CD4-positive, alpha-beta T cell (primary cell): Measurements from ENCODE around the gene CD36. TPM values are rescaled to one million over a fixed set of nuclear protein-coding genes. Genes with fewer than 3 reads are reported as not detected.

Experiments
- ATAC-seq: fragments of 200-7000 bp; cut with Tn5 transposase; one replicate; pipeline ENCODE4 v1.10.0; 2022; ENCODE audit warnings: mild to moderate bottlenecking; ENCODE audit not compliant: poor library complexity
- CTCF ChIA-PET: fragments of 350-600 bp; sonication (Branson Sonifier 250); formaldehyde crosslinking; loops from one replicate; lab custom pipeline; 2021; ENCODE audit warnings: antibody characterized with exemption, inconsistent platforms; lab: Charles Lee
- POLR2A ChIA-PET: fragments of 350-600 bp; sonication (Branson Sonifier 250); formaldehyde crosslinking; loops from one replicate; lab custom pipeline; 2021; ENCODE audit warnings: antibody characterized with exemption, inconsistent platforms; lab: Charles Lee
- DNase-seq, 14 experiments: peaks; one replicate each; pipeline ENCODE4 v3.0.0-alpha.2; 2013 to 2020; ENCODE audit warnings: mixed read lengths in 2 of 14
- H3K27ac ChIP-seq, 2 donors: one replicate each; pipeline versions ENCODE4 v1.5.1 to v1.7.0; 2013; ENCODE audit warnings: low read length in 2 of 2, low read depth in 1 of 2, mild to moderate bottlenecking in 1 of 2
- H3K27me3 ChIP-seq, 2 experiments: 1 replicate in 1 of 2; 2 replicates in 1 of 2; pipeline versions ENCODE4 v1.6.1 to v1.7.0; 2013; ENCODE audit warnings: low read length in 2 of 2, control low read depth in 1 of 2, mild to moderate bottlenecking in 1 of 2, moderate library complexity in 1 of 2; ENCODE audit not compliant: insufficient read depth in 2 of 2, control insufficient read depth in 1 of 2
- H3K36me3 ChIP-seq: one replicate; pipeline ENCODE4 v1.6.1; 2013; ENCODE audit warnings: low read length, control low read depth; ENCODE audit not compliant: insufficient read depth
- H3K4me1 ChIP-seq: one replicate; pipeline ENCODE4 v1.6.1; 2013; ENCODE audit warnings: low read length, control low read depth; ENCODE audit not compliant: insufficient read depth
- H3K4me3 ChIP-seq: one replicate; pipeline ENCODE4 v1.5.1; 2013; ENCODE audit warnings: mild to moderate bottlenecking, low read length, moderate library complexity
- H3K9me3 ChIP-seq, 2 experiments: 1 replicate in 1 of 2; 2 replicates in 1 of 2; pipeline versions ENCODE4 v1.6.1 to v1.7.0; 2013; ENCODE audit warnings: low read length in 2 of 2, mild to moderate bottlenecking in 2 of 2, control low read depth in 1 of 2, moderate library complexity in 1 of 2; ENCODE audit not compliant: control insufficient read depth in 1 of 2, insufficient read depth in 1 of 2
- H3K27ac Mint-ChIP-seq: one replicate; pipeline ENCODE4 v1.8.0; 2020; ENCODE audit warnings: mixed read lengths
- H3K27me3 Mint-ChIP-seq: one replicate; pipeline ENCODE4 v1.8.0; 2021; ENCODE audit warnings: mixed read lengths
- H3K36me3 Mint-ChIP-seq: one replicate; pipeline ENCODE4 v1.8.0; 2021; ENCODE audit warnings: low read depth, mixed read lengths
- H3K4me1 Mint-ChIP-seq: one replicate; pipeline ENCODE4 v1.8.0; 2021; ENCODE audit warnings: low read depth, mixed read lengths
- H3K4me3 Mint-ChIP-seq: one replicate; pipeline ENCODE4 v1.8.0; 2020; ENCODE audit warnings: mild to moderate bottlenecking, mixed read lengths
- H3K9me3 Mint-ChIP-seq: one replicate; pipeline ENCODE4 v1.8.0; 2020; ENCODE audit warnings: mixed read lengths
- CTCF ChIP-seq: fragments of 200-600 bp; IDR thresholded peaks from one replicate; pipeline ENCODE4 v1.8.0; 2022; ENCODE audit warnings: antibody characterized with exemption, mild to moderate bottlenecking
- intact Hi-C, 2 experiments: fragments of 100-400 bp; cut with DNase I in 1 of 2; cut with micrococcal nuclease in 1 of 2; formaldehyde crosslinking; loops; one replicate each; pipeline versions ENCODE4 v1.15.1 to v1.9.0; 2023 to 2025; cut with DNase I, micrococcal nuclease
- total RNA-seq, 174 experiments: library from RNA in 2 of 174; stranded (reverse) in 2 of 174; gene quantifications; one replicate each; pipeline ENCODE4 v1.2.3 and lab custom pipeline; 2021 to 2026

CD36 gene
- total RNA-seq, 2 experiments from 2014 or later, result 1.4 to 1.7 TPM

- ChIA-PET CTCF (no interaction called here), POLR2A (no interaction called here)
- H3K27me3 ChIP-seq, result no peaks in the 10 kb centered on the region
- peaks cover 0 to 5% of the 10 kb centered on the region in 2 experiments for H3K9me3 ChIP-seq
- TF ChIP-seq CTCF, result no peak
- no peaks in the 10 kb centered on the region for H3K36me3 ChIP-seq
- H3K4me1 Mint-ChIP-seq, result no peaks in the 10 kb centered on the region
- no peaks in the 10 kb centered on the region for H3K9me3 Mint-ChIP-seq
- no peaks in the 10 kb centered on the region for H3K4me1 ChIP-seq
- H3K36me3 Mint-ChIP-seq, result no peaks in the 10 kb centered on the region
- DNase-seq (peak in 1 of 14 experiments; percentile 15), ATAC-seq (no peak)
- H3K4me3 ChIP-seq, result no peak overlapping the region
- intact Hi-C loops, result no loop called here
- no peak overlapping the region for H3K27ac Mint-ChIP-seq
- H3K4me3 Mint-ChIP-seq, result no peak overlapping the region
- H3K27me3 Mint-ChIP-seq, result no peaks in the 10 kb centered on the region
- H3K27ac ChIP-seq, result no peak overlapping the region
Measured at GRCh38 chr7:80711531-80711930, 73.1 kb downstream of the CD36 start.

- ChIA-PET CTCF (no interaction called here), POLR2A (no interaction called here)
- ATAC-seq, result no peak
- Mint-ChIP-seq H3K4me1 (no peaks in the 10 kb centered on the region), H3K27ac (no peak overlapping the region), H3K4me3 (no peak overlapping the region), H3K9me3 (peaks cover 7% of the 10 kb centered on the region), H3K36me3 (no peaks in the 10 kb centered on the region), H3K27me3 (no peaks in the 10 kb centered on the region)
- Histone ChIP-seq H3K9me3 (peaks cover 0 to 5% of the 10 kb centered on the region in 2 experiments), H3K36me3 (no peaks in the 10 kb centered on the region), H3K4me1 (no peaks in the 10 kb centered on the region), H3K4me3 (no peak overlapping the region), H3K27ac (no peak overlapping the region), H3K27me3 (no peaks in the 10 kb centered on the region)
- no peak for DNase-seq
- TF ChIP-seq CTCF, result no peak
- intact Hi-C loops, result no loop called here
Measured at GRCh38 chr7:80719261-80719660, 80.8 kb downstream of the CD36 start.

GRCh38 chr7:80720146-80720545, 81.7 kb downstream of the CD36 start:
- H3K27me3 Mint-ChIP-seq, result no peaks in the 10 kb centered on the region
- no peaks in the 10 kb centered on the region for H3K36me3 ChIP-seq
- no peak for TF ChIP-seq CTCF
- CTCF ChIA-PET, result no interaction called here
- peaks cover 7% of the 10 kb centered on the region for H3K9me3 Mint-ChIP-seq
- no peak overlapping the region for H3K27ac ChIP-seq
- DNase-seq, result no peak
- POLR2A ChIA-PET, result no interaction called here
- intact Hi-C loops, result no loop called here
- no peak for ATAC-seq
- H3K4me3 Mint-ChIP-seq, result no peak overlapping the region
- no peaks in the 10 kb centered on the region for H3K27me3 ChIP-seq
- H3K9me3 ChIP-seq, result peaks cover 0 to 5% of the 10 kb centered on the region in 2 experiments
- H3K36me3 Mint-ChIP-seq, result no peaks in the 10 kb centered on the region
- no peaks in the 10 kb centered on the region for H3K4me1 ChIP-seq
- no peaks in the 10 kb centered on the region for H3K4me1 Mint-ChIP-seq
- no peak overlapping the region for H3K4me3 ChIP-seq
- no peak overlapping the region for H3K27ac Mint-ChIP-seq
